Activated CD8-positive, alpha-beta memory T cell treated with anti-CD3 and anti-CD28 coated beads for 48 hours (primary cell): ENCODE measurements around the gene HSD11B2.

ENCODE experiments used
- DNase-seq, 3 experiments: peaks; one replicate each; pipeline ENCODE4 v3.0.0-alpha.2; 2020; ENCODE audit warnings: low read depth in 2 of 3, low spot score in 2 of 3

Gene HSD11B2

GRCh38 chr16:67448580-67448979 is 17.7 kb downstream of the HSD11B2 start:
- DNase-seq, result no peak

GRCh38 chr16:67449336-67449735 is 18.4 kb downstream of the HSD11B2 start:
- no peak for DNase-seq

- no peak for DNase-seq
Observed at GRCh38 chr16:67449739-67450138, 18.8 kb downstream of the HSD11B2 start.

- no peak for DNase-seq
Observed at GRCh38 chr16:67451061-67451703, 20.3 kb downstream of the HSD11B2 start.

GRCh38 chr16:67451704-67452435 is 20.9 kb downstream of the HSD11B2 start:
- DNase-seq, result no peak

GRCh38 chr16:67454104-67454503 is 23.2 kb downstream of the HSD11B2 start:
- DNase-seq, result no peak

GRCh38 chr16:67454852-67455251 is 23.9 kb downstream of the HSD11B2 start:
- DNase-seq, result no peak

GRCh38 chr16:67456391-67457081 is 25.6 kb downstream of the HSD11B2 start:
- DNase-seq, result no peak

- DNase-seq, result no peak
Observed at GRCh38 chr16:67457611-67458010, 26.7 kb downstream of the HSD11B2 start.

GRCh38 chr16:67458121-67458641 is 27.3 kb downstream of the HSD11B2 start:
- no peak for DNase-seq

GRCh38 chr16:67459066-67459860 is 28.3 kb downstream of the HSD11B2 start:
- DNase-seq, result no peak

- no peak for DNase-seq
Observed at GRCh38 chr16:67459861-67460150, 28.9 kb downstream of the HSD11B2 start.

- DNase-seq, result no peak
Observed at GRCh38 chr16:67460168-67460567, 29.2 kb downstream of the HSD11B2 start.

- DNase-seq, result no peak
Observed at GRCh38 chr16:67460961-67461360, 30.0 kb downstream of the HSD11B2 start.

GRCh38 chr16:67461600-67462278 is 30.8 kb downstream of the HSD11B2 start:
- no peak for DNase-seq

- DNase-seq, result no peak
Observed at GRCh38 chr16:67462279-67462655, 31.3 kb downstream of the HSD11B2 start.

- DNase-seq, result no peak
Observed at GRCh38 chr16:67463059-67463458, 32.1 kb downstream of the HSD11B2 start.

GRCh38 chr16:67463691-67464090 is 32.8 kb downstream of the HSD11B2 start:
- DNase-seq, result no peak

GRCh38 chr16:67464565-67464964 is 33.6 kb downstream of the HSD11B2 start:
- no peak for DNase-seq

- no peak for DNase-seq
Observed at GRCh38 chr16:67466581-67466980, 35.7 kb downstream of the HSD11B2 start.

- no peak for DNase-seq
Observed at GRCh38 chr16:67468731-67469130, 37.8 kb downstream of the HSD11B2 start.
